Measurements from ENCODE around the gene MALRD1.

DNA sequence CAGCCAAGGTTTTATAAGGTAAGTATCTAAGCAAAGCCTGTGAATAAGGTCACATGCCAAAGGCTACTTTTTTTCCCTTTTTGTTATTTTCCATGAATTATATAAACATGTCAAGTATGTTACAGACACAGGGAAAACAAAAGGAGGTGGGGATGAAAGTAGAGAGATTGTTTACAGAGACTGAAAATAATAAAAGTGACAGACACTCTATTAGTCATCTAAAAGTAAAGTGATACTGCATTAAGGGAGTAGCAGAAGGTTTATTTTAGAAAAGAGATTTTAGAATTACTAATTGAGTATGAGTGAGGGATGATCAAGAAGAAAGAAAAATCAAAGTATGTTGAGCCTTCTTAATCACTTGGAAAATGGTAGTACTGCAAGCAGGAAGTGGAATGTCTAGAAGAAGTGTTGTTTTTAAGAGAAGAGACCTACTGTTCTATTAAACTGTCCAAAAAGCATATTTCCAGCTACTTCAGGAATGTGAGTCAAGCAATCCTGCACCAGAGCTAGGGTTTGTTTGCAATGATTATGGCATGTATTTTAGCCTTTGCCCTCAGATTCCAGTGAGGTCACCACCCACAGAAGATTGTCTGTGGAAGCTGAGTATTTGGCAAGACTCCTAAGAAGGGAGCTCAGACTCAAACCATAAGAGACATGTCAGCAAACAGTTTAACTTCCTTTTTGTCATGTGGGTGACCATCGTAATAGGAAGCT, 589.7 kb downstream of the MALRD1 start:
- TF ChIP-seq POLR2A (IDR thresholded peaks at IDR 0.05) = no peak
- TF ChIP-seq, protein P1, sequence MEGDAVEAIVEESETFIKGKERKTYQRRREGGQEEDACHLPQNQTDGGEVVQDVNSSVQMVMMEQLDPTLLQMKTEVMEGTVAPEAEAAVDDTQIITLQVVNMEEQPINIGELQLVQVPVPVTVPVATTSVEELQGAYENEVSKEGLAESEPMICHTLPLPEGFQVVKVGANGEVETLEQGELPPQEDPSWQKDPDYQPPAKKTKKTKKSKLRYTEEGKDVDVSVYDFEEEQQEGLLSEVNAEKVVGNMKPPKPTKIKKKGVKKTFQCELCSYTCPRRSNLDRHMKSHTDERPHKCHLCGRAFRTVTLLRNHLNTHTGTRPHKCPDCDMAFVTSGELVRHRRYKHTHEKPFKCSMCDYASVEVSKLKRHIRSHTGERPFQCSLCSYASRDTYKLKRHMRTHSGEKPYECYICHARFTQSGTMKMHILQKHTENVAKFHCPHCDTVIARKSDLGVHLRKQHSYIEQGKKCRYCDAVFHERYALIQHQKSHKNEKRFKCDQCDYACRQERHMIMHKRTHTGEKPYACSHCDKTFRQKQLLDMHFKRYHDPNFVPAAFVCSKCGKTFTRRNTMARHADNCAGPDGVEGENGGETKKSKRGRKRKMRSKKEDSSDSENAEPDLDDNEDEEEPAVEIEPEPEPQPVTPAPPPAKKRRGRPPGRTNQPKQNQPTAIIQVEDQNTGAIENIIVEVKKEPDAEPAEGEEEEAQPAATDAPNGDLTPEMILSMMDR (IDR thresholded peaks at IDR 0.05) = no peak

All from Peyer's patch (tissue), 4 donors.